HEK293 (cell line): ENCODE data around the gene DPY19L3.

Experiments
- EGR2 ChIP-seq: fragments of 450-650 bp; formaldehyde crosslinking; IDR thresholded peaks from 2 replicates; pipeline ENCODE4 v1.5.1; 2016; ENCODE audit warnings: low read depth, missing biosample characterization, missing genetic modification characterization
- GFI1B ChIP-seq: fragments of 450-650 bp; formaldehyde crosslinking; IDR thresholded peaks from 2 replicates; pipeline ENCODE4 v1.5.1; 2016; ENCODE audit warnings: missing biosample characterization, missing genetic modification characterization
- HOXC10 ChIP-seq: sonication (generic); formaldehyde crosslinking; IDR thresholded peaks from 2 replicates; pipeline ENCODE4 v1.8.1; 2023; ENCODE audit warnings: mild to moderate bottlenecking, missing genetic modification reagents
- MZF1 ChIP-seq: fragments of 450-650 bp; formaldehyde crosslinking; IDR thresholded peaks from 2 replicates; pipeline ENCODE4 v1.5.1; 2017; ENCODE audit warnings: missing biosample characterization, missing genetic modification characterization, borderline replicate concordance
- PRDM1 ChIP-seq: fragments of 450-650 bp; formaldehyde crosslinking; IDR thresholded peaks from 2 replicates; pipeline ENCODE4; 2016; ENCODE audit warnings: missing biosample characterization, missing genetic modification characterization
- TSHZ1 ChIP-seq: fragments of 450-650 bp; formaldehyde crosslinking; IDR thresholded peaks from 2 replicates; pipeline ENCODE4 v1.5.1; 2016; ENCODE audit warnings: missing biosample characterization, missing genetic modification characterization, borderline replicate concordance
- WT1 ChIP-seq: fragments of 450-650 bp; formaldehyde crosslinking; IDR thresholded peaks from 2 replicates; pipeline ENCODE4 v1.5.1; 2016; ENCODE audit warnings: missing biosample characterization, missing genetic modification characterization
- ZBTB10 ChIP-seq: fragments of 450-650 bp; formaldehyde crosslinking; IDR thresholded peaks from 2 replicates; pipeline ENCODE4 v1.5.1; 2016; ENCODE audit warnings: missing biosample characterization, missing genetic modification characterization
- ZBTB17 ChIP-seq: fragments of 450-650 bp; formaldehyde crosslinking; IDR thresholded peaks from 2 replicates; pipeline ENCODE4 v1.5.1; 2016; ENCODE audit warnings: missing biosample characterization, missing genetic modification characterization
- ZEB2 ChIP-seq: fragments of 450-650 bp; formaldehyde crosslinking; IDR thresholded peaks from 2 replicates; pipeline ENCODE4 v1.5.1; 2016; ENCODE audit warnings: missing biosample characterization, missing genetic modification characterization
- ZFHX2 ChIP-seq: fragments of 450-650 bp; formaldehyde crosslinking; conservative IDR thresholded peaks from 2 replicates; pipeline ENCODE4 v1.5.1; 2016; ENCODE audit warnings: missing biosample characterization, missing genetic modification characterization
- ZIC2 ChIP-seq: fragments of 450-650 bp; formaldehyde crosslinking; IDR thresholded peaks from 2 replicates; pipeline ENCODE4 v1.5.1; 2016; ENCODE audit warnings: missing biosample characterization, missing genetic modification characterization
- ZNF121 ChIP-seq: fragments of 450-650 bp; formaldehyde crosslinking; IDR thresholded peaks from 2 replicates; pipeline ENCODE4 v1.5.1; 2016; ENCODE audit warnings: missing biosample characterization, missing genetic modification characterization
- ZNF132 ChIP-seq: fragments of 450-650 bp; formaldehyde crosslinking; IDR thresholded peaks from 2 replicates; pipeline ENCODE4 v1.5.1; 2017; ENCODE audit warnings: missing biosample characterization, missing genetic modification characterization, borderline replicate concordance
- ZNF2 ChIP-seq: fragments of 450-650 bp; formaldehyde crosslinking; IDR thresholded peaks from 2 replicates; pipeline ENCODE4 v1.5.1; 2016; ENCODE audit warnings: missing biosample characterization, missing genetic modification characterization
- ZNF23 ChIP-seq: fragments of 450-650 bp; formaldehyde crosslinking; IDR thresholded peaks from 2 replicates; pipeline ENCODE4 v1.5.1; 2016; ENCODE audit warnings: missing biosample characterization, missing genetic modification characterization, borderline replicate concordance
- ZNF311 ChIP-seq: fragments of 450-650 bp; formaldehyde crosslinking; IDR thresholded peaks from 2 replicates; pipeline ENCODE4 v1.5.1; 2017; ENCODE audit warnings: missing biosample characterization, missing genetic modification characterization, borderline replicate concordance
- ZNF341 ChIP-seq: fragments of 450-650 bp; formaldehyde crosslinking; IDR thresholded peaks from 2 replicates; pipeline ENCODE4; 2016; ENCODE audit warnings: low read depth, missing biosample characterization, missing genetic modification characterization
- ZNF350 ChIP-seq: fragments of 450-650 bp; formaldehyde crosslinking; IDR thresholded peaks from 2 replicates; pipeline ENCODE4 v1.5.0; 2017; ENCODE audit warnings: missing biosample characterization, mild to moderate bottlenecking, missing genetic modification characterization
- ZNF362 ChIP-seq: fragments of 450-650 bp; formaldehyde crosslinking; IDR thresholded peaks from 2 replicates; pipeline ENCODE4 v1.5.1; 2016; ENCODE audit warnings: missing biosample characterization, missing genetic modification characterization
- ZNF416 ChIP-seq: fragments of 450-650 bp; formaldehyde crosslinking; IDR thresholded peaks from 2 replicates; pipeline ENCODE4 v1.5.1; 2016; ENCODE audit warnings: missing biosample characterization, missing genetic modification characterization
- ZNF510 ChIP-seq: fragments of 450-650 bp; formaldehyde crosslinking; IDR thresholded peaks from 2 replicates; pipeline ENCODE4 v1.5.1; 2018; ENCODE audit warnings: mild to moderate bottlenecking, missing genetic modification characterization, missing biosample characterization; ENCODE audit not compliant: insufficient replicate concordance
- ZNF596 ChIP-seq: fragments of 450-650 bp; IDR thresholded peaks from 2 replicates; pipeline ENCODE4 v1.5.0; 2018; ENCODE audit warnings: missing biosample characterization, mild to moderate bottlenecking, missing genetic modification characterization, moderate library complexity
- ZNF623 ChIP-seq: fragments of 450-650 bp; formaldehyde crosslinking; IDR thresholded peaks from 2 replicates; pipeline ENCODE4 v1.5.1; 2016; ENCODE audit warnings: missing biosample characterization, missing genetic modification characterization
- ZNF639 ChIP-seq: fragments of 450-650 bp; formaldehyde crosslinking; IDR thresholded peaks from 2 replicates; pipeline ENCODE4 v1.5.1; 2016; ENCODE audit warnings: missing biosample characterization, missing genetic modification characterization
- ZNF658 ChIP-seq: fragments of 450-650 bp; formaldehyde crosslinking; IDR thresholded peaks from 2 replicates; pipeline ENCODE4; 2016; ENCODE audit warnings: missing biosample characterization, missing genetic modification characterization
- ZNF664 ChIP-seq: fragments of 450-650 bp; formaldehyde crosslinking; IDR thresholded peaks from 2 replicates; pipeline ENCODE4 v1.5.1; 2016; ENCODE audit warnings: missing biosample characterization, missing genetic modification characterization
- ZNF768 ChIP-seq: fragments of 450-650 bp; formaldehyde crosslinking; IDR thresholded peaks from 2 replicates; pipeline ENCODE4 v1.5.1; 2018; ENCODE audit warnings: missing biosample characterization, mild to moderate bottlenecking, missing genetic modification characterization
- ZNF792 ChIP-seq: fragments of 450-650 bp; formaldehyde crosslinking; IDR thresholded peaks from 2 replicates; pipeline ENCODE4 v1.5.1; 2016; ENCODE audit warnings: missing biosample characterization, missing genetic modification characterization
- ZNF830 ChIP-seq: fragments of 450-650 bp; IDR thresholded peaks from 2 replicates; pipeline ENCODE4 v1.5.0; 2018; ENCODE audit warnings: missing biosample characterization, missing genetic modification characterization, low read depth, mild to moderate bottlenecking, moderate library complexity
- ZSCAN16 ChIP-seq: fragments of 450-650 bp; formaldehyde crosslinking; IDR thresholded peaks from 2 replicates; pipeline ENCODE4 v1.5.1; 2016; ENCODE audit warnings: missing biosample characterization, missing genetic modification characterization

Gene DPY19L3

GRCh38 chr19:32387701-32388392, 17.7 kb upstream of the DPY19L3 start (continued):
- TF ChIP-seq GFI1B (no peak), ZNF639 (tag by site-specific recombination) (no peak), ZNF664 (peak; percentile 60), ZNF362 (no peak), ZNF623 (tag by site-specific recombination) (no peak), ZNF830 (tag by site-specific recombination) (no peak), ZNF416 (tag by site-specific recombination) (no peak), PRDM1 (tag by site-specific recombination) (no peak), ZSCAN16 (no peak), ZNF792 (no peak), HOXC10 (CRISPR knock-in tag) (no peak), ZNF350 (tag by site-specific recombination) (no peak), ZNF596 (tag by site-specific recombination) (peak; percentile 49; the same call in 1 of the 2 replicates), ZNF23 (no peak), WT1 (0 out of 2 replicates have a peak, but pooled peaks have one; percentile 40), ZIC2 (tag by site-specific recombination) (0 out of 2 replicates have a peak, but pooled peaks have one; percentile 28), ZEB2 (tag by site-specific recombination) (peak; percentile 59; the same call in 1 of the 2 replicates), ZBTB10 (no peak), ZNF768 (tag by site-specific recombination) (no peak), ZFHX2 (no peak), ZBTB17 (tag by site-specific recombination) (no peak), EGR2 (no peak), ZNF132 (tag by site-specific recombination) (no peak), ZNF341 (no peak), ZNF510 (no peak), ZNF658 (tag by site-specific recombination) (no peak), TSHZ1 (0 out of 2 replicates have a peak, but pooled peaks have one; percentile 48), ZNF2 (tag by site-specific recombination) (no peak), ZNF121 (tag by site-specific recombination) (no peak), MZF1 (tag by site-specific recombination) (no peak), ZNF311 (tag by site-specific recombination) (no peak)
